Heart right ventricle (tissue), 16 donors: Measurements from ENCODE around the gene CFAP54. TPM values are rescaled to one million over a fixed set of nuclear protein-coding genes. Genes with fewer than 3 reads are reported as not detected.
"Not testable (repeated sequence)": the region's sequence is repeated elsewhere in the genome, so short reads cannot be mapped to it uniquely, and the experiment has no call there.

Source experiments
- ATAC-seq, 8 donors: fragments of 200-7000 bp; cut with Tn5 transposase; one replicate each; pipeline ENCODE4 v1.9.1; 2020; ENCODE audit warnings: mild to moderate bottlenecking in 8 of 8, moderate library complexity in 8 of 8, moderate number of reproducible peaks in 1 of 8
- DNase-seq, 2 donors: peaks; one replicate each; pipeline ENCODE4 v3.0.0-alpha.2; 2020
- H3K27ac ChIP-seq, 10 donors: fragments of 200-600 bp; sonication (generic) in 2 of 10; one replicate each; pipeline versions ENCODE4 v1.5.0 to v1.8.0; 2020 to 2022; ENCODE audit warnings: mild to moderate bottlenecking in 3 of 10
- H3K27me3 ChIP-seq, 7 donors: fragments of 200-600 bp; one replicate each; pipeline ENCODE4 v1.8.0; 2021 to 2022; ENCODE audit warnings: mild to moderate bottlenecking in 2 of 7
- H3K36me3 ChIP-seq, 9 donors: fragments of 200-600 bp; sonication (generic) in 1 of 9; one replicate each; pipeline versions ENCODE4 v1.5.0 to v1.8.0; 2020 to 2022; ENCODE audit warnings: mild to moderate bottlenecking in 2 of 9
- H3K4me1 ChIP-seq, 9 donors: fragments of 200-600 bp; sonication (generic) in 1 of 9; one replicate each; pipeline versions ENCODE4 v1.5.0 to v1.8.0; 2020 to 2022; ENCODE audit warnings: mild to moderate bottlenecking in 4 of 9
- H3K4me3 ChIP-seq, 10 donors: fragments of 200-600 bp; sonication (generic) in 2 of 10; one replicate each; pipeline versions ENCODE4 v1.5.0 to v1.8.0; 2020 to 2022; ENCODE audit warnings: mild to moderate bottlenecking in 7 of 10, moderate library complexity in 2 of 10
- H3K9me3 ChIP-seq, 11 donors: fragments of 200-600 bp in 10 of 11; sonication (generic) in 2 of 11; one replicate each; pipeline versions ENCODE4 v1.5.0 to v1.8.0; 2013 to 2022; ENCODE audit warnings: mild to moderate bottlenecking in 2 of 11, control low read depth in 1 of 11, moderate library complexity in 1 of 11
- WGBS, 2 donors: extraction: QIAGEN DNeasy Blood & Tissue Kit; methylation state at CpG; one replicate each; pipeline ENCODE4 v1.1.7; 2013; ENCODE audit warnings: inconsistent platforms in 1 of 2; 5-methylcytosine and 5-hydroxymethylcytosine counted together
- intact Hi-C, 10 donors: fragments of 100-400 bp; cut with DNase I; formaldehyde crosslinking; loops; one replicate each; pipeline versions ENCODE4 v1.11.1 to v1.14.2; 2022
- polyA plus RNA-seq, 2 donors: library from polyadenylated mRNA; stranded (reverse); fragments of 200-250 nt; gene quantifications; one replicate each; pipeline ENCODE4 v1.2.3, GENCODE V29; 2013
- total RNA-seq, 10 donors: library from RNA; stranded (reverse); fragmentation: NEBNext Ultra II Directional in 3 of 10; extraction: Animal tissue kit (Norgen Biotek cat#: 25700) in 3 of 10; gene quantifications; one replicate each; pipeline versions ENCODE4 v1.2.1 to v1.2.4, GENCODE V29; 2021 to 2023
- TF ChIP-seq, protein P1 (sequence below), 9 donors: fragments of 200-600 bp; sonication (generic) in 2 of 9; IDR thresholded peaks; one replicate each; pipeline versions ENCODE4 v1.5.0 to v1.8.0; 2021 to 2022; ENCODE audit warnings: antibody characterized with exemption in 9 of 9, mild to moderate bottlenecking in 5 of 9, moderate library complexity in 1 of 9
- donor health status: Arrhythmogenic right ventricular cardiomyopathy.
- donor health status: ischemic (EF 13 %, LVEDD 7.1; RV severe dilation, severe dysfunction).
- donor health status: healthy with polysubstance abuse.
- donor health status: DM: no; HTN: yes; CAD: no.
- donor health status: DM: no; HTN: no; CAD: no.
- donor health status: ischemic (EF 25% LVEDD 6.9; RV normal size, moderate dysfunction).
- donor health status: ischemic (EF 25% LVEDD 5.7; RV mildly dilated, moderate dysfunction).
- donor health status: healthy.
- donor health status: DM: yes; HTN: yes; CAD: no.
- donor health status: Ischemic cardiomyopathy.
- donor health status: ischemic (EF 35%, LVEDD 5.7; RV mildly dilated, moderate dysfunction).
- donor health status: nonischemic (EF 11% LVEDD 7.7; RV severe dilation, severe dysfunction).
- donor health status: DM: yes; HTN: yes; CAD: no.
- donor health status: PGD.
- donor health status: ischemic (EF 29% LVEDD 5.4; RV normal size, mild dysfunction).
- donor health status: nonischemic (EF 23%, LVEDD 6.1; RV moderate dilation, normal function).

CFAP54 gene
- total and polyA plus RNA-seq, 12 donors = 0.07 to 0.35 (median 0.21) TPM; not detected in 2

DNA sequence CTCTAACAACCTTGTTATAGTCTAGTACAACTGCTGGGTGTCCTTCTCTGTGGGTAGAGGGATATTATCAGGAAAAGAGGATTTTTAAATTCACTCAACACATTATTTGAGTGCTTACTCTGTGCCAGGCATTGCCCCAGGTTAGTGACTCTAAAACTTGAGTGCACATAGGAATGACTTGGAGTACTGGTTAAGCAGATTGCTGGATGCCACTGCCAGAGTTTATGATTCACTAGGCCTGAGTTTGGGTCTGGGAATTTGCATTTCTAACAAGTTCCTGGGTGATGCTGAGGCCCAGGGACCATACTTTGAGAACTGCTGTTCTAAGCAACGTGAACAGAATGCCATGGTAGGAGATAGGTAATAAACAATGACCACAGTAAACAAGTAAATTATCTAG, 96.6 kb downstream of the CFAP54 start:
- WGBS, 2 donors = 89 to 90% methylated on average over 1 of the region's 1 CpG
- H3K27ac ChIP-seq = no peak overlapping the region
- no peak for ATAC-seq
- no peak overlapping the region for H3K4me3 ChIP-seq
- intact Hi-C loops = loop anchor here in 3 of 10 donors (5.0 to 10.0 kb wide), 3 partner anchors 391 to 1809 kb away; no protein-coding TSS in a partner anchor
- H3K4me1 ChIP-seq = no peaks in the 10 kb centered on the region
- no peaks in the 10 kb centered on the region for H3K36me3 ChIP-seq
- H3K9me3 ChIP-seq = no peaks in the 10 kb centered on the region
- no peaks in the 10 kb centered on the region for H3K27me3 ChIP-seq
- TF ChIP-seq, protein P1, sequence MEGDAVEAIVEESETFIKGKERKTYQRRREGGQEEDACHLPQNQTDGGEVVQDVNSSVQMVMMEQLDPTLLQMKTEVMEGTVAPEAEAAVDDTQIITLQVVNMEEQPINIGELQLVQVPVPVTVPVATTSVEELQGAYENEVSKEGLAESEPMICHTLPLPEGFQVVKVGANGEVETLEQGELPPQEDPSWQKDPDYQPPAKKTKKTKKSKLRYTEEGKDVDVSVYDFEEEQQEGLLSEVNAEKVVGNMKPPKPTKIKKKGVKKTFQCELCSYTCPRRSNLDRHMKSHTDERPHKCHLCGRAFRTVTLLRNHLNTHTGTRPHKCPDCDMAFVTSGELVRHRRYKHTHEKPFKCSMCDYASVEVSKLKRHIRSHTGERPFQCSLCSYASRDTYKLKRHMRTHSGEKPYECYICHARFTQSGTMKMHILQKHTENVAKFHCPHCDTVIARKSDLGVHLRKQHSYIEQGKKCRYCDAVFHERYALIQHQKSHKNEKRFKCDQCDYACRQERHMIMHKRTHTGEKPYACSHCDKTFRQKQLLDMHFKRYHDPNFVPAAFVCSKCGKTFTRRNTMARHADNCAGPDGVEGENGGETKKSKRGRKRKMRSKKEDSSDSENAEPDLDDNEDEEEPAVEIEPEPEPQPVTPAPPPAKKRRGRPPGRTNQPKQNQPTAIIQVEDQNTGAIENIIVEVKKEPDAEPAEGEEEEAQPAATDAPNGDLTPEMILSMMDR (IDR thresholded peaks at IDR 0.05) = no peak
- DNase-seq = no peak

GRCh38 chr12:96587691-96588090, 98.3 kb downstream of the CFAP54 start:
- DNase-seq = no peak
- TF ChIP-seq, protein P1 (IDR thresholded peaks at IDR 0.05) = no peak
- intact Hi-C loops = loop anchor here in 3 of 10 donors (5.0 to 10.0 kb wide), 3 partner anchors 390 to 1807 kb away; no protein-coding TSS in a partner anchor

DNA sequence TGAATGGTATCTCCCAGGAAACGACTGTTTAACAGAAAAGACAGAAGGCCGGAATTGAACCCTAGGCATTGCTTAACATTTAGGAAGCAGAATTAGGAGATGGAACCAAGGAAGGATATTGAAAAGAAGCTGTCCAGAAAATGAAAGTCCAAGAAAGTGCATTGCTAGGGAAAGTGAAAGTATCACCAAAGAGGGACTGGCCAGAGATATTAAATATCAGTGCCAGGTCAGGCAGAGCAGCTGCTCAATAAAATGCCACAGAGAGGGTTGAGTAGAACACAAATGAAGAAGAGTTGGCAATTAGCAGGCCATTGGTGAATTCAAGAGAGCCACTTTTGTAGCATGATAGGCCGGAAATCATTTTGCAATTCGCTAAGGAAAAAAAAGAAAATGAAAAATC, 101.6 kb downstream of the CFAP54 start:
- Histone ChIP-seq H3K27ac (no peak overlapping the region), H3K9me3 (no peaks in the 10 kb centered on the region), H3K4me3 (no peak overlapping the region), H3K4me1 (no peaks in the 10 kb centered on the region), H3K27me3 (no peaks in the 10 kb centered on the region), H3K36me3 (no peaks in the 10 kb centered on the region)
- no peak for DNase-seq
- intact Hi-C loops = loop anchor here in 1 of 10 donors (10.0 kb wide), 1 partner anchor 394 kb away; no protein-coding TSS in a partner anchor
- no peak for ATAC-seq
- 66 to 78% methylated on average over 4 of the region's 4 CpGs for WGBS, 2 donors
- TF ChIP-seq, protein P1 (IDR thresholded peaks at IDR 0.05) = no peak

More at GRCh38 chr12:96587691-96588090, 98.3 kb downstream of the CFAP54 start:
- Histone ChIP-seq H3K27ac (no peak overlapping the region), H3K36me3 (no peaks in the 10 kb centered on the region), H3K4me1 (no peaks in the 10 kb centered on the region), H3K9me3 (no peaks in the 10 kb centered on the region), H3K27me3 (no peaks in the 10 kb centered on the region), H3K4me3 (no peak overlapping the region)
- WGBS, 2 donors = 71 to 81% methylated on average over 2 of the region's 2 CpGs
- no peak for ATAC-seq

DNA sequence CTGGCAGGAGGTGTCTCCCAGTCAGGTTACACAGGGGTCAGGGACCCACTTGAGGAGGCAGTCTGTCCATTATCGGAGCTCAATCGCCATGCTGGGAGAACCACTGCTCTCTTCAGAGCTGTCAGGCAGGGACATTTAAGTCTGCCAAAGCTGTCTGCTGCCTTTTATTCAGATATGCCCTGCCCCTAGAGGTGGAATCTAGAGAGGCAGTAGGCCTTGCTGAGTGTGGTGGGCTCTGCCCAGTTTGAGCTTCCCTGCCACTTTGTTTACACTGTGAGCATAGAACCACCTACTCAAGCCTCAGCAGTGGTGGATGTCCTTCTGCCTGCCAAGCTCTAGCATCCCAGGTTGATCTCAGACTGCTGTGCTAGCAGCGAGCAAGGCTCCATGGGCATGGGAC, 115.0 kb downstream of the CFAP54 start:
- WGBS, 2 donors = 89 to 93% methylated on average over 3 of the region's 3 CpGs
- H3K4me3 ChIP-seq, H3K36me3 ChIP-seq, intact Hi-C loops, H3K27me3 ChIP-seq, H3K4me1 ChIP-seq, DNase-seq, ATAC-seq, H3K27ac ChIP-seq, H3K9me3 ChIP-seq: not testable (repeated sequence)

GRCh38 chr12:96605684-96606083, 116.3 kb downstream of the CFAP54 start:
- no peak for DNase-seq
- Histone ChIP-seq H3K4me3 (no peak overlapping the region), H3K4me1 (no peaks in the 10 kb centered on the region), H3K36me3 (no peaks in the 10 kb centered on the region), H3K9me3 (peaks cover 0 to 9% (median 0%) of the 10 kb centered on the region in 11 donors), H3K27me3 (peaks cover 0 to 5% (median 0%) of the 10 kb centered on the region in 7 donors), H3K27ac (no peak overlapping the region)
- TF ChIP-seq, protein P1 (IDR thresholded peaks at IDR 0.05) = no peak
- WGBS, 2 donors = 88 to 91% methylated on average over 2 of the region's 2 CpGs
- no peak for ATAC-seq
- intact Hi-C loops = no loop called here
